Transverse colon (tissue), 4 donors: Measurements from ENCODE around the gene MRO. TPM values are rescaled to one million over a fixed set of nuclear protein-coding genes. Genes with fewer than 3 reads are reported as not detected.

Source experiments
- DNase-seq: peaks from one replicate; pipeline ENCODE4 v3.0.0-alpha.2; 2019
- H3K27ac ChIP-seq, 4 donors: fragments of 200-600 bp; sonication (generic); 2 replicates each; pipeline ENCODE4 v1.5.1; 2016 to 2018; ENCODE audit warnings: inconsistent platforms in 4 of 4
- H3K27me3 ChIP-seq: fragments of 200-600 bp; sonication (generic); 2 replicates; pipeline ENCODE4 v1.5.1; 2017; ENCODE audit warnings: inconsistent platforms
- H3K36me3 ChIP-seq, 4 donors: fragments of 200-600 bp; sonication (generic); 2 replicates each; pipeline ENCODE4 v1.5.1; 2017 to 2019; ENCODE audit warnings: inconsistent platforms in 4 of 4
- H3K4me1 ChIP-seq, 4 donors: fragments of 200-600 bp; sonication (generic); 2 replicates each; pipeline ENCODE4 v1.5.1; 2017 to 2020; ENCODE audit warnings: inconsistent platforms in 4 of 4
- H3K4me3 ChIP-seq, 4 donors: fragments of 200-600 bp; sonication (generic); 1 replicate in 1 of 4; 2 replicates in 3 of 4; pipeline versions ENCODE4 v1.5.1 to v1.6.1; 2017 to 2019; ENCODE audit warnings: inconsistent platforms in 4 of 4
- H3K9me3 ChIP-seq, 2 donors: fragments of 200-600 bp; sonication (generic); 2 replicates each; pipeline ENCODE4 v1.5.1; 2017 to 2019; ENCODE audit warnings: inconsistent platforms in 2 of 2
- CTCF ChIP-seq, 5 experiments: fragments of 200-600 bp in 3 of 5; fragments of 450-650 bp in 2 of 5; sonication (generic) in 3 of 5; IDR thresholded peaks; 1 replicate in 2 of 5; 2 replicates in 3 of 5; pipeline ENCODE4 v1.5.1; 2016 to 2017; ENCODE audit warnings: antibody characterized with exemption in 5 of 5, inconsistent platforms in 3 of 5, mild to moderate bottlenecking in 2 of 5, moderate library complexity in 1 of 5
- EP300 ChIP-seq: sonication (generic); formaldehyde crosslinking; IDR thresholded peaks from one replicate; pipeline ENCODE4 v1.6.1; 2017; ENCODE audit warnings: antibody characterized with exemption, low read depth
- POLR2A ChIP-seq: fragments of 450-650 bp; IDR thresholded peaks from one replicate; pipeline ENCODE4 v1.6.1; 2016; ENCODE audit warnings: antibody characterized with exemption, mild to moderate bottlenecking, moderate library complexity
- POLR2AphosphoS5 ChIP-seq, 3 donors: sonication (generic); formaldehyde crosslinking; IDR thresholded peaks; one replicate each; pipeline ENCODE4 v1.6.1; 2016; ENCODE audit warnings: antibody characterized with exemption in 3 of 3
- WGBS, 2 donors: methylation state at CpG; one replicate each; pipeline ENCODE4 v1.1.5; 2018; ENCODE audit warnings: low coverage in 1 of 2; 5-methylcytosine and 5-hydroxymethylcytosine counted together
- in situ Hi-C, 4 donors: fragments of 200-750 bp; cut with MboI; loops; one replicate each; pipeline versions ENCODE4 v1.15.0 to v1.15.1; 2017; ENCODE audit warnings: low sequenced_read_pairs in 3 of 4, low pct_ligation_motif_present in 1 of 4, low pct_unique_long_range_greater_than_20kb in 1 of 4
- intact Hi-C: fragments of 100-400 bp; cut with DNase I; formaldehyde crosslinking; loops from one replicate; pipeline ENCODE4 v1.15.1; 2023; ENCODE audit warnings: low total_unique reads
- total RNA-seq, 4 donors: library from RNA; depleted of rRNA; stranded (reverse); fragments of >200 nt; gene quantifications; one replicate each; pipeline ENCODE4 v1.1.0, GENCODE V29; 2016

The MRO gene
- total RNA-seq, 4 donors from 2014 or later: 0.16 to 0.27 TPM; not detected in 2

GRCh38 chr18:50749421-50749820 lies 70.4 kb downstream of the MRO start:
- no peaks in the 10 kb centered on the region for H3K4me1 ChIP-seq
- TF ChIP-seq POLR2A (no peak), CTCF (IDR thresholded peaks at IDR 0.05) (no peak), POLR2AphosphoS5 (IDR thresholded peaks at IDR 0.05) (no peak), EP300 (no peak)
- H3K9me3 ChIP-seq: no peaks in the 10 kb centered on the region
- H3K27ac ChIP-seq: no peak overlapping the region
- in situ Hi-C loops: no loop called here
- H3K4me3 ChIP-seq: no peak overlapping the region
- no peak for DNase-seq
- no peaks in the 10 kb centered on the region for H3K36me3 ChIP-seq
- intact Hi-C loops: no loop called here
- 75% methylated on average over 5 of the region's 5 CpGs; no CpG with 5 or more reads in 1 of the 2 donors for WGBS, 2 donors
- H3K27me3 ChIP-seq: peaks cover 3% of the 10 kb centered on the region

GRCh38 chr18:50748243-50749229 lies 71.3 kb downstream of the MRO start:
- intact Hi-C loops: no loop called here
- Histone ChIP-seq H3K27ac (no peak overlapping the region), H3K9me3 (no peaks in the 10 kb centered on the region), H3K4me1 (no peaks in the 10 kb centered on the region), H3K4me3 (no peak overlapping the region), H3K27me3 (peaks cover 3% of the 10 kb centered on the region), H3K36me3 (no peaks in the 10 kb centered on the region)
- TF ChIP-seq POLR2A (no peak), CTCF (IDR thresholded peaks at IDR 0.05) (no peak), POLR2AphosphoS5 (IDR thresholded peaks at IDR 0.05) (no peak), EP300 (no peak)
- 43 to 68% methylated on average over 2 to 9 of the region's 9 CpGs for WGBS, 2 donors
- no peak for DNase-seq
- in situ Hi-C loops: no loop called here

GRCh38 chr18:50747849-50748242 lies 72.0 kb downstream of the MRO start:
- H3K4me3 ChIP-seq: no peak overlapping the region
- H3K9me3 ChIP-seq: no peaks in the 10 kb centered on the region
- in situ Hi-C loops: no loop called here
- H3K27me3 ChIP-seq: peaks cover 3% of the 10 kb centered on the region
- H3K36me3 ChIP-seq: no peaks in the 10 kb centered on the region
- intact Hi-C loops: no loop called here
- 42 to 67% methylated on average over 1 of the region's 1 CpG for WGBS, 2 donors
- H3K4me1 ChIP-seq: no peaks in the 10 kb centered on the region
- DNase-seq: no peak
- TF ChIP-seq EP300 (no peak), POLR2AphosphoS5 (IDR thresholded peaks at IDR 0.05) (no peak), POLR2A (no peak), CTCF (IDR thresholded peaks at IDR 0.05) (no peak)
- H3K27ac ChIP-seq: no peak overlapping the region

- in situ Hi-C loops: no loop called here
- DNase-seq: no peak
- 64 to 71% methylated on average over 5 of the region's 5 CpGs for WGBS, 2 donors
- Histone ChIP-seq H3K27me3 (peaks cover 3% of the 10 kb centered on the region), H3K4me3 (no peak overlapping the region), H3K9me3 (no peaks in the 10 kb centered on the region), H3K36me3 (no peaks in the 10 kb centered on the region), H3K27ac (no peak overlapping the region), H3K4me1 (no peaks in the 10 kb centered on the region)
- intact Hi-C loops: no loop called here
- no peak for TF ChIP-seq EP300
- no peak for TF ChIP-seq POLR2A
- no peak for TF ChIP-seq CTCF (IDR thresholded peaks at IDR 0.05)
- TF ChIP-seq POLR2AphosphoS5 (IDR thresholded peaks at IDR 0.05): no peak
Observed at GRCh38 chr18:50745945-50746344, 73.9 kb downstream of the MRO start.

Other genes starting within 250 kb of the MRO start
- 10 to 100 TPM; 28.8 to 84.5 (median 53.2) TPM for gene ME2, start 59.1 kb upstream of the MRO start, total RNA-seq
- 1 to 10 TPM in 3 of 4 donors, not detected in 1; 3.2 to 9.6 (median 6.4) TPM for gene ELAC1, start 148.0 kb upstream of the MRO start, total RNA-seq
- gene SMAD4, start 210.2 kb upstream of the MRO start, total RNA-seq: 100 to 1,000 TPM in 1 of 4 donors, 10 to 100 TPM in 3; 77.1 to 172 (median 85.6) TPM